Measurements from ENCODE around the gene FHAD1. TPM values are rescaled to one million over a fixed set of nuclear protein-coding genes. Genes with fewer than 3 reads are reported as not detected.

Gene FHAD1
- total and polyA plus RNA-seq, 2 of the 13 experiments (the other 11 are each of a cell fraction or from before 2014, with no cell fraction given): not detected

GRCh38 chr1:15244813-15245212 is 2.2 kb upstream of the FHAD1 start:
- FAIRE-seq (no peak), DNase-seq (ENCODE audit: low spot score) (no peak), ATAC-seq (no peak)
- no peak overlapping the region for H3K9ac ChIP-seq (ENCODE audit: insufficient read depth, low read depth, low read length)
- ChIA-PET CTCF (ENCODE audit: low intra/inter-chr PET ratio, low total read pairs) (no interaction called here), POLR2A (no interaction called here)
- H3K4me2 ChIP-seq (ENCODE audit: low read depth, low read length): no peak overlapping the region
- no peak overlapping the region for H3K4me3 ChIP-seq (replicated peaks in 1 of 3; ENCODE audit: insufficient read depth in 1 of 3, low read depth in 2 of 3, low read length in 3 of 3)
- H3K36me3 ChIP-seq (replicated peaks in 1 of 2; ENCODE audit: control insufficient read depth in 1 of 2, insufficient read depth in 2 of 2, low read length in 2 of 2): no peaks in the 10 kb centered on the region
- no peak overlapping the region for H3K27ac ChIP-seq (ENCODE audit: extremely low read length, insufficient read depth, low read length)
- H2AFZ ChIP-seq (ENCODE audit: low read length): no peak overlapping the region
- no peaks in the 10 kb centered on the region for H3K9me3 ChIP-seq (ENCODE audit: low read length)
- peaks cover 3 to 49% of the 10 kb centered on the region in 2 experiments; a peak in 4 of 5 replicates for H3K27me3 ChIP-seq (ENCODE audit: control insufficient read depth in 1 of 2, insufficient read depth in 2 of 2, low read length in 2 of 2)
- H3K79me2 ChIP-seq (ENCODE audit: insufficient read depth, low read length): no peaks in the 10 kb centered on the region
- no peaks in the 10 kb centered on the region for H4K20me1 ChIP-seq (ENCODE audit: insufficient read depth, low read length)
- TF ChIP-seq BCL6 (CRISPR knock-in tag; IDR thresholded peaks at IDR 0.05) (peak; percentile 95), TCF7 (IDR thresholded peaks at IDR 0.05; ENCODE audit: low read depth) (no peak), ZNF281 (CRISPR knock-in tag; IDR thresholded peaks at IDR 0.05; ENCODE audit: borderline replicate concordance) (peak; percentile 55; the same call in 1 of the 2 replicates)
- no TSS peak for BruUV-seq (replicated peaks)
- intact Hi-C loops (cut with micrococcal nuclease; ENCODE audit: unreplicated experiment): no loop called here
- peaks cover 21% of the 10 kb centered on the region for H3K4me1 ChIP-seq (ENCODE audit: insufficient read depth, low read length)
- WGBS (ENCODE audit: low lambda C conversion rate): 46% methylated on average over 5 of the region's 5 CpGs
- in situ Hi-C loops (cut with HindIII; ENCODE audit: extremely low pct_ligation_motif_present, low pct_unique_long_range_greater_than_20kb): no loop called here

- no peaks in the 10 kb centered on the region for H3K79me2 ChIP-seq (ENCODE audit: insufficient read depth, low read length)
- ChIA-PET POLR2A (interaction anchor here (0.6 kb wide), 1 partner anchor 126 kb away, joined by 4 read pairs; no protein-coding TSS in a partner anchor), CTCF (ENCODE audit: low intra/inter-chr PET ratio, low total read pairs) (no interaction called here)
- 36% methylated on average over 11 of the region's 11 CpGs for WGBS (ENCODE audit: low lambda C conversion rate)
- no peaks in the 10 kb centered on the region for H3K9me3 ChIP-seq (ENCODE audit: low read length)
- no peak overlapping the region for H3K4me2 ChIP-seq (ENCODE audit: low read depth, low read length)
- no peak overlapping the region for H3K9ac ChIP-seq (ENCODE audit: insufficient read depth, low read depth, low read length)
- no TSS peak for BruUV-seq (replicated peaks)
- DNase-seq (ENCODE audit: low spot score) (no peak), ATAC-seq (no peak), FAIRE-seq (no peak)
- intact Hi-C loops (cut with micrococcal nuclease; ENCODE audit: unreplicated experiment) (no loop called here), in situ Hi-C loops (cut with HindIII; ENCODE audit: extremely low pct_ligation_motif_present, low pct_unique_long_range_greater_than_20kb) (no loop called here)
- no peak overlapping the region for H3K4me3 ChIP-seq (replicated peaks in 1 of 3; ENCODE audit: insufficient read depth in 1 of 3, low read depth in 2 of 3, low read length in 3 of 3)
- peaks cover 3 to 56% of the 10 kb centered on the region in 2 experiments; a peak in 4 of 5 replicates for H3K27me3 ChIP-seq (ENCODE audit: control insufficient read depth in 1 of 2, insufficient read depth in 2 of 2, low read length in 2 of 2)
- TF ChIP-seq, protein P1, sequence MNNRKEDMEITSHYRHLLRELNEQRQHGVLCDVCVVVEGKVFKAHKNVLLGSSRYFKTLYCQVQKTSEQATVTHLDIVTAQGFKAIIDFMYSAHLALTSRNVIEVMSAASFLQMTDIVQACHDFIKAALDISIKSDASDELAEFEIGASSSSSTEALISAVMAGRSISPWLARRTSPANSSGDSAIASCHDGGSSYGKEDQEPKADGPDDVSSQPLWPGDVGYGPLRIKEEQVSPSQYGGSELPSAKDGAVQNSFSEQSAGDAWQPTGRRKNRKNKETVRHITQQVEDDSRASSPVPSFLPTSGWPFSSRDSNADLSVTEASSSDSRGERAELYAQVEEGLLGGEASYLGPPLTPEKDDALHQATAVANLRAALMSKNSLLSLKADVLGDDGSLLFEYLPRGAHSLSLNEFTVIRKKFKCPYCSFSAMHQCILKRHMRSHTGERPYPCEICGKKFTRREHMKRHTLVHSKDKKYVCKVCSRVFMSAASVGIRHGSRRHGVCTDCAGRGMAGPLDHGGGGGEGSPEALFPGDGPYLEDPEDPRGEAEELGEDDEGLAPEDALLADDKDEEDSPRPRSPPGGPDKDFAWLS (CRISPR knock-in tag; IDR thresholded peaks at IDR 0.05; ENCODE audit: borderline replicate concordance): no peak
- TF ChIP-seq ZNF235 (CRISPR knock-in tag; IDR thresholded peaks at IDR 0.05; ENCODE audit: borderline replicate concordance) (no peak), ZNF720 (CRISPR knock-in tag; IDR thresholded peaks at IDR 0.05) (no peak), ZBTB37 (CRISPR knock-in tag; IDR thresholded peaks at IDR 0.05) (no peak), DNMT3B (CRISPR knock-in tag; conservative IDR thresholded peaks at IDR 0.05) (no peak), ZNF556 (CRISPR knock-in tag; IDR thresholded peaks at IDR 0.05; ENCODE audit: borderline replicate concordance) (no peak), RELA (CRISPR knock-in tag; IDR thresholded peaks at IDR 0.05) (no peak)
- peaks cover 21% of the 10 kb centered on the region for H3K4me1 ChIP-seq (ENCODE audit: insufficient read depth, low read length)
- H4K20me1 ChIP-seq (ENCODE audit: insufficient read depth, low read length): no peaks in the 10 kb centered on the region
- H3K36me3 ChIP-seq (replicated peaks in 1 of 2; ENCODE audit: control insufficient read depth in 1 of 2, insufficient read depth in 2 of 2, low read length in 2 of 2): no peaks in the 10 kb centered on the region
- H3K27ac ChIP-seq (ENCODE audit: extremely low read length, insufficient read depth, low read length): no peak overlapping the region
- no peak overlapping the region for H2AFZ ChIP-seq (ENCODE audit: low read length)
Observed at GRCh38 chr1:15245593-15246360, 1.2 kb upstream of the FHAD1 start.

Measured in HepG2 (cell line).